OCI-LY3 (cell line): ENCODE data around the gene GNPDA1.

Experiments used
- EZH2phosphoT487 ChIP-seq: fragments of 200-600 bp; shearing (Covaris generic); IDR thresholded peaks from 2 replicates; pipeline ENCODE4 v1.6.1; 2018; ENCODE audit warnings: antibody characterized with exemption, mixed run types, low read depth
- TF ChIP-seq, protein P1 (sequence below): fragments of 200-600, 300-600 bp; sonication (generic); IDR thresholded peaks from 2 replicates; pipeline ENCODE4 v1.5.1; 2014; ENCODE audit warnings: antibody characterized with exemption, low read length, low read depth

DNA sequence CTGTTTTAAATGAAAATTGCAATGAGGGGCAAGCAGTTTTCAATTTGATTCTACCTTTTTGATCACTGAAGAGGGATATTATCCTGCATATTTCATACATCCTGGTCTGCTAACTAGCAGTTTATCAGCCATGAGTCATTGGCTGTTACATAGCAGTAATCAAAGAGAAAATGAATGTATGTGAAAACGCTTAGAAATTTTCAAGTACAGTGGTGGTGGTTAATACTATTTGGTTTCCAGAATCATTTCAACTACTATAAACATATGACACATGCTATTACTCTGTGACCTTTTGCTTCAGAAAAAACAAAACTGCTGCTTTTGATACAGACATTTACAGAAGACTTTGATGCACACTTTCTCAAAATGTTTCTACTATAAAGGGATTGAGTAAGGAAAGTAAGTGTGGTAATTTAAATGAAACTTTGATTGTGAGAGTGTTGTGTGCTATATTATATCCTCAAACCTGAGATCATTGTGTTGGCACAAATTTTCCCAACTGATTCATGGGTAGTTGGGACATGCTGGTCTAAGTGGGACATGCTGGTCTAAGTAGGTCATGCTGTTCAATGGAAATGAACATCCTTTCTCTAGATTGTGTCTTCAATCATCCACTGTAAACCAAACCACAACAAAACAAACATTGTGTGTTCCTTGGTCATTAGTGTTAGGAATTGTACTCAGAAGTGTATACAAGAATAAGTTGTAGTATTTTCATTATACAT is 38.8 kb downstream of the GNPDA1 start:
- TF ChIP-seq, protein P1, sequence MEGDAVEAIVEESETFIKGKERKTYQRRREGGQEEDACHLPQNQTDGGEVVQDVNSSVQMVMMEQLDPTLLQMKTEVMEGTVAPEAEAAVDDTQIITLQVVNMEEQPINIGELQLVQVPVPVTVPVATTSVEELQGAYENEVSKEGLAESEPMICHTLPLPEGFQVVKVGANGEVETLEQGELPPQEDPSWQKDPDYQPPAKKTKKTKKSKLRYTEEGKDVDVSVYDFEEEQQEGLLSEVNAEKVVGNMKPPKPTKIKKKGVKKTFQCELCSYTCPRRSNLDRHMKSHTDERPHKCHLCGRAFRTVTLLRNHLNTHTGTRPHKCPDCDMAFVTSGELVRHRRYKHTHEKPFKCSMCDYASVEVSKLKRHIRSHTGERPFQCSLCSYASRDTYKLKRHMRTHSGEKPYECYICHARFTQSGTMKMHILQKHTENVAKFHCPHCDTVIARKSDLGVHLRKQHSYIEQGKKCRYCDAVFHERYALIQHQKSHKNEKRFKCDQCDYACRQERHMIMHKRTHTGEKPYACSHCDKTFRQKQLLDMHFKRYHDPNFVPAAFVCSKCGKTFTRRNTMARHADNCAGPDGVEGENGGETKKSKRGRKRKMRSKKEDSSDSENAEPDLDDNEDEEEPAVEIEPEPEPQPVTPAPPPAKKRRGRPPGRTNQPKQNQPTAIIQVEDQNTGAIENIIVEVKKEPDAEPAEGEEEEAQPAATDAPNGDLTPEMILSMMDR: no peak
- no peak for TF ChIP-seq EZH2phosphoT487
